OCI-LY7 (cell line): Measurements from ENCODE around the gene AP1G2. TPM values are rescaled to one million over a fixed set of nuclear protein-coding genes. Genes with fewer than 3 reads are reported as not detected.

Experiments
- BruUV-seq: library from RNA; stranded (reverse); fragments of 400-500 nt; replicated peaks from 2 replicates; lab custom pipeline; 2021; lab: Mats Ljungman, UMichigan
- CTCF ChIA-PET: fragments of 300-600 bp; sonication (Branson Sonifier 250); formaldehyde crosslinking; loops from one replicate; lab custom pipeline; 2022; ENCODE audit warnings: antibody characterized with exemption; ENCODE audit not compliant: unreplicated experiment; lab: Charles Lee
- POLR2A ChIA-PET: fragments of 300-600 bp; sonication (Branson Sonifier 250); formaldehyde crosslinking; loops from one replicate; lab custom pipeline; 2022; ENCODE audit warnings: antibody characterized with exemption; lab: Charles Lee
- DNase-seq: peaks from one replicate; pipeline ENCODE4 v3.0.0-alpha.2; 2015; ENCODE audit warnings: low spot score
- H2AFZ ChIP-seq: fragments of 200-600 bp; sonication (generic), shearing (Covaris generic); 2 replicates; pipeline ENCODE4 v1.6.1; 2014; ENCODE audit warnings: mild to moderate bottlenecking, antibody characterized with exemption, low read length, moderate library complexity
- H3K27ac ChIP-seq: fragments of 200-600 bp; sonication (generic); 2 replicates; pipeline ENCODE4 v1.5.1; 2014; ENCODE audit warnings: mixed run types, low read depth, mild to moderate bottlenecking, moderate library complexity, low read length, inconsistent platforms; ENCODE audit not compliant: poor library complexity, severe bottlenecking
- H3K36me3 ChIP-seq: fragments of 200-600 bp; sonication (generic); 2 replicates; pipeline ENCODE4 v1.6.1; 2014; ENCODE audit warnings: mild to moderate bottlenecking, antibody characterized with exemption, low read length, moderate library complexity, mixed read lengths; ENCODE audit not compliant: insufficient read depth
- H3K4me1 ChIP-seq: fragments of 200-600 bp; sonication (generic); 2 replicates; pipeline ENCODE4 v1.5.1; 2014; ENCODE audit warnings: mild to moderate bottlenecking, low read length; ENCODE audit not compliant: insufficient read depth, poor library complexity, severe bottlenecking
- H3K4me2 ChIP-seq: fragments of 200-600 bp; sonication (generic); 2 replicates; pipeline ENCODE4 v1.6.1; 2014; ENCODE audit warnings: mild to moderate bottlenecking, low read length
- H3K4me3 ChIP-seq: fragments of 200-600 bp; sonication (generic); 2 replicates; pipeline ENCODE4 v1.5.1; 2014; ENCODE audit warnings: mild to moderate bottlenecking, low read depth, low read length; ENCODE audit not compliant: poor library complexity, severe bottlenecking
- H3K79me2 ChIP-seq: fragments of 200-600 bp; sonication (generic); 2 replicates; pipeline ENCODE4 v1.6.1; 2016; ENCODE audit warnings: low read depth, mild to moderate bottlenecking, low read length, moderate library complexity, mixed read lengths; ENCODE audit not compliant: insufficient read depth
- H3K9me2 ChIP-seq: fragments of 200-600 bp; sonication (generic); 2 replicates; pipeline ENCODE4 v1.6.1; 2016; ENCODE audit warnings: mild to moderate bottlenecking, low read length, mixed read lengths; ENCODE audit not compliant: insufficient read depth
- H3K9me3 ChIP-seq: fragments of 200-600 bp; sonication (generic); 2 replicates; pipeline ENCODE4 v1.6.1; 2014; ENCODE audit warnings: mild to moderate bottlenecking, mixed run types, low read length, mixed read lengths
- H4K20me1 ChIP-seq: fragments of 200-600 bp; sonication (generic); 2 replicates; pipeline ENCODE4 v1.6.1; 2014; ENCODE audit warnings: mild to moderate bottlenecking, antibody characterized with exemption, low read length, moderate library complexity, mixed read lengths; ENCODE audit not compliant: insufficient read depth
- EZH2phosphoT487 ChIP-seq: fragments of 200-600 bp; sonication (generic); IDR thresholded peaks from 2 replicates; pipeline ENCODE4 v1.6.1; 2018; ENCODE audit warnings: low read depth, borderline replicate concordance, mild to moderate bottlenecking, mixed run types, antibody characterized with exemption, low read length, moderate library complexity, mixed read lengths
- intact Hi-C: fragments of 100-400 bp; cut with micrococcal nuclease; formaldehyde crosslinking; loops from one replicate; pipeline ENCODE4 v1.10.0; 2022; ENCODE audit not compliant: unreplicated experiment
- total RNA-seq, 2 experiments: library from RNA; depleted of rRNA in 1 of 2; stranded (reverse); fragments of >200 nt in 1 of 2; shearing (Covaris generic) in 1 of 2; gene quantifications; 2 replicates each; pipeline ENCODE4 v1.2.3, GENCODE V29; 2014 to 2022
- TF ChIP-seq, protein P1 (sequence below): fragments of 200-600 bp; sonication (generic); conservative IDR thresholded peaks from 2 replicates; pipeline ENCODE4 v1.5.1; 2014; ENCODE audit warnings: mild to moderate bottlenecking, antibody characterized with exemption, low read length, moderate library complexity, mixed read lengths

AP1G2 gene
- total RNA-seq, 2 experiments from 2014 or later, result 129 to 209 TPM

DNA sequence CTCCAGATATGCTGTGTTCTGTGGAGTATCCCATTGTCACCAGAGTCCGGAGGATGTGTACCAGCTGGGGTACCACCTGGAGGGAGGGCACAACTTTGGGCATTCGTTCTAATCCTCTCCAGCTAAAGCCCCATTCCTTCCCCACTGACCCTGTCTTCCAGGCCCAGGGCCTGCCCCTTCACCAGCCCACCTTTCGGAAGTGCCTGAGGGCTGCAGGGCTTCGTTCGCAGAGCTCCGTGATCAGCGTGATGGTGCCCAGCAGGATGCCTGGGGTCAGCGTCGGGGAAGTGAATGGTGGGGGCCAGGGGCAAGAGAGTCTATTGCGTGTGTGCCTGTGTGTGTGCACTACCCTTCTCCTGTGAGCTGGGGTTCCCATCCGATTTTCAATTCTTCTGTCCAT, 2.0 kb downstream of the AP1G2 start:
- intact Hi-C loops, result loop anchor here (10.0 kb wide), 1 partner anchor 799 kb away; the partner anchor contains the start of gene NFATC4
- peaks cover 29% of the 10 kb centered on the region for H3K4me1 ChIP-seq
- ChIA-PET CTCF (no interaction called here), POLR2A (no interaction called here)
- H3K36me3 ChIP-seq, result peaks cover 56% of the 10 kb centered on the region
- H4K20me1 ChIP-seq, result no peaks in the 10 kb centered on the region; the same call in 1 of the 2 replicates
- DNase-seq, result no peak
- no TSS peak for BruUV-seq
- no peak for TF ChIP-seq EZH2phosphoT487
- TF ChIP-seq, protein P1, sequence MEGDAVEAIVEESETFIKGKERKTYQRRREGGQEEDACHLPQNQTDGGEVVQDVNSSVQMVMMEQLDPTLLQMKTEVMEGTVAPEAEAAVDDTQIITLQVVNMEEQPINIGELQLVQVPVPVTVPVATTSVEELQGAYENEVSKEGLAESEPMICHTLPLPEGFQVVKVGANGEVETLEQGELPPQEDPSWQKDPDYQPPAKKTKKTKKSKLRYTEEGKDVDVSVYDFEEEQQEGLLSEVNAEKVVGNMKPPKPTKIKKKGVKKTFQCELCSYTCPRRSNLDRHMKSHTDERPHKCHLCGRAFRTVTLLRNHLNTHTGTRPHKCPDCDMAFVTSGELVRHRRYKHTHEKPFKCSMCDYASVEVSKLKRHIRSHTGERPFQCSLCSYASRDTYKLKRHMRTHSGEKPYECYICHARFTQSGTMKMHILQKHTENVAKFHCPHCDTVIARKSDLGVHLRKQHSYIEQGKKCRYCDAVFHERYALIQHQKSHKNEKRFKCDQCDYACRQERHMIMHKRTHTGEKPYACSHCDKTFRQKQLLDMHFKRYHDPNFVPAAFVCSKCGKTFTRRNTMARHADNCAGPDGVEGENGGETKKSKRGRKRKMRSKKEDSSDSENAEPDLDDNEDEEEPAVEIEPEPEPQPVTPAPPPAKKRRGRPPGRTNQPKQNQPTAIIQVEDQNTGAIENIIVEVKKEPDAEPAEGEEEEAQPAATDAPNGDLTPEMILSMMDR, result no peak
- H3K9me3 ChIP-seq, result no peaks in the 10 kb centered on the region
- H3K79me2 ChIP-seq, result peaks cover 9% of the 10 kb centered on the region; the same call in 1 of the 2 replicates
- H3K27ac ChIP-seq, result no peak overlapping the region
- H3K4me3 ChIP-seq, result no peak overlapping the region
- no peak overlapping the region for H3K4me2 ChIP-seq
- H2AFZ ChIP-seq, result no peak overlapping the region
- no peaks in the 10 kb centered on the region for H3K9me2 ChIP-seq

DNA sequence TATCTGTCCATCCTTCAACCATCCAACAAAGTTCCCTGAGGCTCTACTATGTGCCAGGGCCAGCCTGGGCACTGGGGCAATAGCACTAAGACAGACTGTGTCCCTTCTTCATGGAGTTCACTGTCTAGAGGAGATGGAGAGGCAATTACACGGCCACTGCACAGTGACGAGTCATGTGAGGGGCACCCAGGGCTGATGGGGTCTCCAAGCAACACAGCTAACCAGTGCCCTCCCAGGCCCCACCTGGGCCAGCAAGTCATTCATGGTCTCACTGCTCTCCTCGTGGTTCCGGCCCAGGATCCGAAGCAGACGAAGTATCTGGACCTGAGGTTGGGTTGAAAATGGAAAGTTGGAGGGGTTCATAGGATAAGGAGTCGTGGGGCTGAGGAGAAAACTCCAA, 2.7 kb downstream of the AP1G2 start:
- intact Hi-C loops, result loop anchor here (10.0 kb wide), 1 partner anchor 800 kb away; the partner anchor contains the start of gene NFATC4
- BruUV-seq, result no TSS peak
- no peak for DNase-seq
- ChIA-PET CTCF (no interaction called here), POLR2A (no interaction called here)
- Histone ChIP-seq H4K20me1 (no peaks in the 10 kb centered on the region; the same call in 1 of the 2 replicates), H3K4me1 (peaks cover 28% of the 10 kb centered on the region), H2AFZ (no peak overlapping the region), H3K9me3 (no peaks in the 10 kb centered on the region), H3K79me2 (peaks cover 9% of the 10 kb centered on the region; the same call in 1 of the 2 replicates), H3K9me2 (no peaks in the 10 kb centered on the region), H3K4me3 (no peak overlapping the region), H3K36me3 (peaks cover 63% of the 10 kb centered on the region), H3K27ac (no peak overlapping the region), H3K4me2 (no peak overlapping the region)
- no peak for TF ChIP-seq EZH2phosphoT487
- TF ChIP-seq, protein P1, result no peak

GRCh38 chr14:23564181-23564812, 3.3 kb downstream of the AP1G2 start:
- Histone ChIP-seq H3K4me2 (no peak overlapping the region), H3K9me3 (no peaks in the 10 kb centered on the region), H2AFZ (no peak overlapping the region), H3K27ac (no peak overlapping the region), H4K20me1 (no peaks in the 10 kb centered on the region; the same call in 1 of the 2 replicates), H3K9me2 (no peaks in the 10 kb centered on the region), H3K4me3 (no peak overlapping the region), H3K4me1 (peaks cover 22% of the 10 kb centered on the region), H3K79me2 (peaks cover 9% of the 10 kb centered on the region; the same call in 1 of the 2 replicates), H3K36me3 (peaks cover 69% of the 10 kb centered on the region)
- no peak for TF ChIP-seq EZH2phosphoT487
- TF ChIP-seq, protein P1, result no peak
- ChIA-PET POLR2A (no interaction called here), CTCF (no interaction called here)
- no peak for DNase-seq
- intact Hi-C loops, result loop anchor here (10.0 kb wide), 1 partner anchor 801 kb away; the partner anchor contains the start of gene NFATC4
- BruUV-seq, result no TSS peak
